Activated CD4-positive, alpha-beta memory T cell treated with anti-CD3 and anti-CD28 coated beads, Interleukin-2, amount 10 ng/mL, durations not matched to agents 7 days and 5 days (primary cell): ENCODE measurements around the gene NCK2. TPM values are rescaled to one million over a fixed set of nuclear protein-coding genes. Genes with fewer than 3 reads are reported as not detected.
A peak's percentile ranks its signal among the peaks of the same experiment; 100 is the strongest.

Experiments
- CTCF ChIA-PET: fragments of 350-600 bp; sonication (Branson Sonifier 250); formaldehyde crosslinking; loops from one replicate; lab custom pipeline; 2021; ENCODE audit warnings: antibody characterized with exemption, inconsistent platforms; lab: Charles Lee
- POLR2A ChIA-PET: fragments of 350-600 bp; sonication (Branson Sonifier 250); formaldehyde crosslinking; loops from one replicate; lab custom pipeline; 2021; ENCODE audit warnings: antibody characterized with exemption; lab: Charles Lee
- DNase-seq: peaks from one replicate; pipeline ENCODE4 v3.0.0-alpha.2; 2020
- H3K27ac Mint-ChIP-seq: one replicate; pipeline ENCODE4 v1.8.0; 2021; ENCODE audit warnings: mild to moderate bottlenecking, mixed read lengths
- H3K27me3 Mint-ChIP-seq: one replicate; pipeline ENCODE4 v1.8.0; 2021; ENCODE audit warnings: mixed read lengths
- H3K36me3 Mint-ChIP-seq: one replicate; pipeline ENCODE4 v1.8.0; 2021; ENCODE audit warnings: low read depth, mixed read lengths
- H3K4me1 Mint-ChIP-seq: one replicate; pipeline ENCODE4 v1.8.0; 2021; ENCODE audit warnings: mixed read lengths
- H3K4me3 Mint-ChIP-seq: one replicate; pipeline ENCODE4 v1.8.0; 2021; ENCODE audit warnings: mild to moderate bottlenecking, mixed read lengths
- H3K9me3 Mint-ChIP-seq: one replicate; pipeline ENCODE4 v1.8.0; 2021; ENCODE audit warnings: mixed read lengths
- total RNA-seq, 2 experiments: library from RNA; stranded (reverse); gene quantifications; one replicate each; pipeline ENCODE4 v1.2.3, GENCODE V29; 2021

The NCK2 gene
- total RNA-seq, 2 experiments from 2014 or later: 70.8 to 75.9 TPM

DNA sequence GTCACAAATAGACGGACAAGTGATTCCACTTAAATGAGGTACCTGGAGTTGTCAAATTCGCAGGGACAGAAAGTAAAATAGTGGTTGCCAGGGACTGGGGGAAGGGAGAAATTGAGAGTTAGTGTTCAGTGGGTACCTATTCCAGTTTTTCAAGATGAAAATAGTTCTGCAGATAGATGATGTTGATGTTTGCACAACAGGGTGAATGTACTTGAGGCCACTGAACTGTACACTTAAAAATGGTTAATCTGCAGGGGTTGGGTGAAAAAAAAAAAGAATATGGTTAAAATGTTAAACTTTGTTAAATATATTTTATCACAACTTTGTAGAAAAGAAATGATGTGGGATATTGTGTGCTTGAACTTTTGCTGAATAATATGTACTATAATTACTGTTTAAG is 102.3 kb downstream of the NCK2 start:
- Mint-ChIP-seq H3K9me3 (no peaks in the 10 kb centered on the region), H3K27me3 (no peaks in the 10 kb centered on the region), H3K4me1 (peaks cover 31% of the 10 kb centered on the region), H3K27ac (no peak overlapping the region), H3K36me3 (peaks cover 44% of the 10 kb centered on the region), H3K4me3 (no peak overlapping the region)
- ChIA-PET CTCF (no interaction called here), POLR2A (no interaction called here)
- no peak for DNase-seq

DNA sequence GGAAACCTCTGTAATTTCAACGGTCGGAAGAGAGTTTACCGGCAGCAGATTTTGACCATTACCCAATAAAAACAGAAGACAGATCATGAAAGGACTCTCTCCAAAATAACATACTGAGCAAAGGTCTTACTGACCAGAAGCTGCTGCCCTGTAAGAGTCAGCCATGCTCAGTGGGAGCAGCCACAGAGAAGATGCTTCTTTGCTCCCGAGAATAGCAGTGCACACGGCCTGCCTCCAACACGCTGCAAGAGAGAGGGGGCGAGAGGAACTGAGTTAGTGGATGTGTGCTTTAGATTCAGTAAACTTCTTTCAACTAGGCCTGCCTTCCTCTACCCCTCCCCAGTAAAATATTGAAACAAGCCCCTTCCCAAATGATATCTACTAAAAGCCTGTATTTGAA is 103.7 kb downstream of the NCK2 start:
- ChIA-PET CTCF (no interaction called here), POLR2A (no interaction called here)
- DNase-seq: no peak
- no peak overlapping the region for H3K4me3 Mint-ChIP-seq
- H3K4me1 Mint-ChIP-seq: peaks cover 28% of the 10 kb centered on the region
- peaks cover 37% of the 10 kb centered on the region for H3K36me3 Mint-ChIP-seq
- no peaks in the 10 kb centered on the region for H3K27me3 Mint-ChIP-seq
- H3K27ac Mint-ChIP-seq: no peak overlapping the region
- no peaks in the 10 kb centered on the region for H3K9me3 Mint-ChIP-seq

DNA sequence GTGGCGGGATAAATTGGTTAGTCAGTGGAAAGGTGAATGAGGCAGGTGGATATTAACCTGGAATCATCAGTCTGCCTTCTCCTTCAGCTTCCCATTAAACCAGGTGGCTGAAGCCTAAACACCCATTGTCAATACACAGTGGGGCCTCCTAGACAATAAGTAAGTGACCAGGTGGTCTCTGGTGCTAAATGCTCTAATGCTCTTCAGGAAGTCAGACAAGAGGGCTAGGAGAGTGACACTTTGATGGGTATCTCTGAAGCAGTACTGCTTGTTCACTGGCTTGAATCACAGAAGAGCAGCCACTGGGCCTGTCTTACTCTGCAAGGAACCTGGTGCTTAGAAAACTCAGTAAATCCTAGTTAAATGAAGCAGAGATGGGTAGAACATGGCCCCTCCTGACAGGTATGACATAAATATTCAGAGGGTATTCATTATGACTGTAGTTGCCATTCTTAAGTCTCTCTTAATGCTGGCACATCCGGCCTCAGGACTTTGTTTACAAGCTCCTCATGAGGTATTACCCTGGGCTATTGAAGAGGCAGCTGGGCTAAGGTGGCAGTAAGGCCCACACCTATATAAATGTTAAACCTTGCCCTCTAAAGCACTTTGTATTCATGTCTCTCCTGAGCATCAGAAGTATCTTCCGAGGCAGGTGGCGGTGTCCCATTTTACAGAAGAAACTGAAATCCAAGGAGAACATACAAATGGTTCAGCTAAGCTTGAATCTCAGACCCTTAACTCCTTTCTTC is 104.9 kb downstream of the NCK2 start:
- peaks cover 33% of the 10 kb centered on the region for H3K36me3 Mint-ChIP-seq
- POLR2A ChIA-PET: interaction anchor here (1.3 to 1.7 kb wide), 2 partner anchors 10 to 51 kb away, joined by 4 to 9 read pairs; no protein-coding TSS in a partner anchor
- CTCF ChIA-PET: no interaction called here

DNA sequence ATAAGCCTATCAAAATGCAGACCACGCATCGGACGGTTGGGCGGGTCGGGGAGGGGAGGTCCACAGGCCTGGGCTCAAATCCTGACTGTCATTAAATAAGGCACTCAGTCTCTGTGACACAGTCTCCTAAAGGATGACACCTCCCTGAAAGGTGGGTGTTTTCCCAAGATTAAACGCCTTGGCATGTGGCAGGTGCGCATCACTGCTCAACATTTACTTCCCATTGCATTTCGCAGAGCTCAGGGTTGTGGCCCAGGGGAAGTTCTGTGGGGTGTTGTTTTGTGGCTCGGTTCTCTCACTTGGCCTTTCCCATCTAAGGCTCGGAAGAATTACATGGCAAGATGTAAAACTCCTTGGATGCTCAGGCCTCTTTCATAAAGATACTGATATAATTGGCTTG is 107.4 kb downstream of the NCK2 start:
- no peaks in the 10 kb centered on the region for H3K9me3 Mint-ChIP-seq
- H3K27me3 Mint-ChIP-seq: no peaks in the 10 kb centered on the region
- H3K27ac Mint-ChIP-seq: no peak overlapping the region
- ChIA-PET POLR2A (interaction anchor here (0.9 to 1.5 kb wide), 2 partner anchors 10 to 12 kb away, joined by 3 to 4 read pairs; no protein-coding TSS in a partner anchor), CTCF (no interaction called here)
- peaks cover 43% of the 10 kb centered on the region for H3K4me1 Mint-ChIP-seq
- peaks cover 45% of the 10 kb centered on the region for H3K36me3 Mint-ChIP-seq
- H3K4me3 Mint-ChIP-seq: no peak overlapping the region
- DNase-seq: no peak

More for the DNA sequence above, 104.9 kb downstream of the NCK2 start:
- H3K27ac Mint-ChIP-seq: no peak overlapping the region
- H3K27me3 Mint-ChIP-seq: no peaks in the 10 kb centered on the region
- peaks cover 27% of the 10 kb centered on the region for H3K4me1 Mint-ChIP-seq
- H3K9me3 Mint-ChIP-seq: no peaks in the 10 kb centered on the region
- no peak for DNase-seq
- no peak overlapping the region for H3K4me3 Mint-ChIP-seq

DNA sequence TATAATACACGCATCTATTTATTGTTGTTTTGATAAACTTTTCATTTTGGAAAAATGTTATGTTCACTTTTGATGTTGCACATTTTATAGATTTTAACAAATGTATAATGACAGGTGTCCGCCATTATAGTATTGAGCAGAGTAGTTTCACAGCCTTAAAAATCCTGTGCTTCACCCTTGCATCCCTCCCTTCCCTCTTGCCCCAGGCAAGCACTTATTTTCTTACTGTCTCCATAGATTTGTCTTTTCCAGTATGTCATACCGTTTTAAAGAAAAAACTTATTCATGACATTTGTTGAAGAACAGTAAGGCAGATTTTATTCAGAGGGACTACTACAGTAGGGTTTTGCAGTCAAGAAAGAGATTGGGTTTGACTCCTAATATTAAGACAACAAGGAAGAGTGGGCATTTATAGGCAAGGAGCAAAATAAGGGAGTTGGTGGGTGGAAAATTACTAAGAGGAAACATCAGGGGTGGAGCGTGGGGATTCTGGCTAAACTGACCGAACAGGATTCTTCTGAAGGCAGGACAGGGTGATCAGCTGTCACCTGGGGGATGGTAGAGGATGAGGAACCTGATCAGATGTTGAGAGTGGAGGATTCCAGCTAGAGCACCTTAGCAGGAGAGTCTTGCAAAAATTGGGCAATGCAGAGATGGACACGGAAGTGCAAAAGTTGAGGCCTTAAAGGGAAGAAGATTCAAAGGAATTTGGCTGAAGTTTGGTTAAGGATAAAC is 108.8 kb downstream of the NCK2 start:
- H3K27ac Mint-ChIP-seq: no peak overlapping the region
- CTCF ChIA-PET: no interaction called here
- POLR2A ChIA-PET: interaction anchor here (0.9 kb wide), 1 partner anchor 11 kb away, joined by 3 read pairs; no protein-coding TSS in a partner anchor
- H3K27me3 Mint-ChIP-seq: no peaks in the 10 kb centered on the region
- H3K4me3 Mint-ChIP-seq: no peak overlapping the region
- no peaks in the 10 kb centered on the region for H3K9me3 Mint-ChIP-seq
- peaks cover 55% of the 10 kb centered on the region for H3K4me1 Mint-ChIP-seq
- peaks cover 54% of the 10 kb centered on the region for H3K36me3 Mint-ChIP-seq
- no peak for DNase-seq

DNA sequence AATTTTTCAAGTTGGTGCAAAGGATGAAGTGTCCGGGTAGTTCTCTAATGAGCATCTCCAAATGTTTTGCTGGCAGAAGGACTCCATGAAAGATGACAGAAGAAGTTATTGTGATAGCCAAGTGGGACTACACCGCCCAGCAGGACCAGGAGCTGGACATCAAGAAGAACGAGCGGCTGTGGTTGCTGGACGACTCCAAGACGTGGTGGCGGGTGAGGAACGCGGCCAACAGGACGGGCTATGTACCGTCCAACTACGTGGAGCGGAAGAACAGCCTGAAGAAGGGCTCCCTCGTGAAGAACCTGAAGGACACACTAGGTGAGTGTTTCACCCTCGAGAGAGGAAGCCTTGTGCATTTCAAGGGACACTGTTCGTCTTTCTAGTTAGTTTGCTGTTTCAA is 110.3 kb downstream of the NCK2 start:
- H3K27ac Mint-ChIP-seq: peak overlapping the region; percentile 90
- H3K9me3 Mint-ChIP-seq: no peaks in the 10 kb centered on the region
- CTCF ChIA-PET: no interaction called here
- peaks cover 64% of the 10 kb centered on the region for H3K4me1 Mint-ChIP-seq
- POLR2A ChIA-PET: no interaction called here
- H3K4me3 Mint-ChIP-seq: no peak overlapping the region
- no peak for DNase-seq
- peaks cover 62% of the 10 kb centered on the region for H3K36me3 Mint-ChIP-seq
- H3K27me3 Mint-ChIP-seq: no peaks in the 10 kb centered on the region

DNA sequence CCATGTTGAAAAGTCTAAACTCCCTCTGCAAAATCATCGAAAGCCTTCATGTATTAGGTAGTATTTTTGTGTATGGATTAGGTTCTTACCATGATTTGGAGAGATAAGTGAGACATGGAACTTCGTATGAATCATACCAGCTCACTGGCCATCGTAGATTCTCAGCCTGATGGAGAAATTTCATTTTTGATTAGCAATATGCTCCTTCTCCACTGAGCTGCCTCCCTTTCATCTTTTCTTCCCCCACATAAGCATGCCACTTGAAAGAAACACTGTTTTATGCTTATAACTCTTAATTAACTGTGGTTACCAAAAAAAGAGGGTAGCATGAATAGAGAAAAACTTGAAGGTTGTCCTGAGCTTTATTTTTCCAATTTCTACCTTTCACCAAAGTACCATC is 111.9 kb downstream of the NCK2 start:
- POLR2A ChIA-PET: interaction anchor here (0.6 to 2.3 kb wide), 10 partner anchors 15 to 339 kb away, joined by 3 to 14 read pairs (median 4); no protein-coding TSS in a partner anchor
- CTCF ChIA-PET: interaction anchor here (0.7 to 2.5 kb wide), 5 partner anchors 58 to 319 kb away, joined by 3 to 21 read pairs (median 5); no protein-coding TSS in a partner anchor
- peaks cover 79% of the 10 kb centered on the region for H3K4me1 Mint-ChIP-seq
- no peaks in the 10 kb centered on the region for H3K9me3 Mint-ChIP-seq
- H3K36me3 Mint-ChIP-seq: peaks cover 67% of the 10 kb centered on the region
- DNase-seq: no peak
- peak overlapping the region; percentile 73 for H3K4me3 Mint-ChIP-seq
- H3K27me3 Mint-ChIP-seq: no peaks in the 10 kb centered on the region
- peak overlapping the region; percentile 90 for H3K27ac Mint-ChIP-seq

DNA sequence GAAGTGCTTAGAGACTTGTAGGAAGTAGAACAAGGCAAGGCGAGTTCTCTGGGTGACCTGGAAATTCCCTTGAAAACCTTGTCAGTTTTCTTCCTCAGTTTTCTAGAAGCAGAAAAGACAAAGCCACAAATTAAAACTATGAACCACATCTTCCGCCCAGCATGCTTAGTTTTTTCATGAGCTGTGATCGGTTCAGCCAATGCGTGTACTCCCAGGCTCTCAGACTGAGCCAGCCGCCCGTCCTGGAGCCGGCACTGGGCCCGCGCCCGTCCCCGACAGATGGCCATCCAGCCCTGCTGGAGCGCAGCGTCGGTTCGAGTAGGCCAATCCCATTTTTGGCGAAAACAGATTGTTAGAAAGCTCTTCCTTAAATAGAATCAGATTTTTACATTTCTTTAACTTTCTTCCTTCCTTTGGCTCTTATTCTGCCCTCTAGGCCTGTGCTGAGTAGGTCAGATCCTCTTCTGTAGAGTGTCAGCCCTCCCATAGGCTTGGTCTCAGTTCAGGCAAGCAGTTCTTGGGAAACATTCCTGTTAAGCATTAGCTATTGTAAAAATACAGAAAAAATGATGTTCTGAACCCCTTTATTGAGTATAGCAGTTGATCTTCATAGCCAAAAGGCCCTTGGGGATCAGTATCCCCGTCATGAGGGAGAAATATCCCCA is 112.5 kb downstream of the NCK2 start:
- peaks cover 80% of the 10 kb centered on the region for H3K4me1 Mint-ChIP-seq
- peaks cover 67% of the 10 kb centered on the region for H3K36me3 Mint-ChIP-seq
- ChIA-PET POLR2A (interaction anchor here (0.6 to 2.3 kb wide), 8 partner anchors 15 to 338 kb away, joined by 3 to 14 read pairs (median 4); no protein-coding TSS in a partner anchor), CTCF (interaction anchor here (0.7 to 2.5 kb wide), 8 partner anchors 17 to 604 kb away, joined by 3 to 21 read pairs (median 4); no protein-coding TSS in a partner anchor)
- DNase-seq: peak; percentile 50
- no peaks in the 10 kb centered on the region for H3K27me3 Mint-ChIP-seq
- H3K27ac Mint-ChIP-seq: peak overlapping the region; percentile 90
- H3K4me3 Mint-ChIP-seq: peak overlapping the region; percentile 73
- H3K9me3 Mint-ChIP-seq: no peaks in the 10 kb centered on the region

DNA sequence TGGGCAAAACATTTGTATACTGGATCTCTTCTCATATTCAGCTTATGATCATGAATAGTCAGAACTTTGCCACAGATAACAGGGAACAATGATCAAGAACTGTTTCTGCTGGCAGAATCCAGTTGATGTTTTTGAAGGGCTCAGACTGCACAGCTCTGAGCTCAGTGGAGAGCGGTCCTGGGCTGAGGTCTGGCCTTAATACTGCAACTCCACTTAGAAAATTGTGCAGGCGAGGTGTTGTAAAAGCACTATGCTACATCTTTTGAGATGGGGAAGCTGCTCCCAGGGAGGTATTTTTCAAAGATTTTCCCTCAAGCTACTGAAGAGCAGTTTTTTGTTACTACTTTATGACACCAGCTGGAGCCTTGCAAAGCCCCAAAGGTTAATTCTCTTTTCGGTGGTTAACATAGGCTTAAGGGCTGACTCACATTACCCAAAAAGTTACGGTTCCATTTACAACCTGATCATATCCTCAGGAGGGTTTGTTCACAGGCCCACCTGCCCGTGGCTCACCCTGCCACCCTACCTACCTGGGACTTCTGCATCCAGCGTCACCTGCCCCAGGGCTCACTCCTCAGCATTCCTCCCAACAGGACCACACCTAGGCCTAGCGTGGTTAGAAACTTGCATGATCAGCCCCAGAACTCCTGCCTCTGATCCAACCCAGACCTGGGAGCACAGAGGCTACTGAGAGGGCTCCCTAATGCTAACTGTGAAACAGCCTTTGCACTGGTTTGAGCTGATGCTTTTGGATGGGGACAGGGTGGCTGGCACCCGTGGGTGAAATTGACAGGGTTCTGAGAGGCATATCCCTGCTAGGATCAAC is 114.4 kb downstream of the NCK2 start:
- peaks cover 74% of the 10 kb centered on the region for H3K36me3 Mint-ChIP-seq

DNA sequence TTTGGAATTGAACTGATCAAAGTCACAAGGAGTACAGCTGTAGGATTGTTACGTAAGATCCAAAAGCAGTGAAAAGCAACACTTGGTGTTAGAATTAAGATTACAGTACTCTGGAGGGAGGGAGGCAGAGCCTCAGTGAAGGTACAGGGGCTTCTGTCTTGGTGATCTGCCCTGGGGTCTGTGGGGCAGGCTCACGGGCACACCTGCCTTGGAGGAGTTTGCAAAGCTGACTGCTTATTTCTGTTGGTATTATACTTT is 114.9 kb downstream of the NCK2 start:
- CTCF ChIA-PET: interaction anchor here (0.6 to 2.1 kb wide), 2 partner anchors 72 to 494 kb away, joined by 3 to 6 read pairs; no protein-coding TSS in a partner anchor
- DNase-seq: no peak
- Mint-ChIP-seq H3K36me3 (peaks cover 77% of the 10 kb centered on the region), H3K27me3 (no peaks in the 10 kb centered on the region), H3K27ac (no peak overlapping the region), H3K9me3 (no peaks in the 10 kb centered on the region), H3K4me1 (peaks cover 96% of the 10 kb centered on the region), H3K4me3 (no peak overlapping the region)
- POLR2A ChIA-PET: interaction anchor here (1.3 to 2.8 kb wide), 2 partner anchors 10 to 113 kb away, joined by 3 to 9 read pairs; no protein-coding TSS in a partner anchor

More for the DNA sequence above, 114.4 kb downstream of the NCK2 start:
- ChIA-PET CTCF (interaction anchor here (0.6 to 2.1 kb wide), 5 partner anchors 69 to 494 kb away, joined by 3 to 6 read pairs (median 3); no protein-coding TSS in a partner anchor), POLR2A (interaction anchor here (1.0 to 2.8 kb wide), 6 partner anchors 9 to 113 kb away, joined by 3 to 9 read pairs (median 4); no protein-coding TSS in a partner anchor)
- DNase-seq: no peak
- H3K4me3 Mint-ChIP-seq: no peak overlapping the region
- H3K27me3 Mint-ChIP-seq: no peaks in the 10 kb centered on the region
- no peaks in the 10 kb centered on the region for H3K9me3 Mint-ChIP-seq
- H3K27ac Mint-ChIP-seq: peak overlapping the region; percentile 56
- peaks cover 91% of the 10 kb centered on the region for H3K4me1 Mint-ChIP-seq

DNA sequence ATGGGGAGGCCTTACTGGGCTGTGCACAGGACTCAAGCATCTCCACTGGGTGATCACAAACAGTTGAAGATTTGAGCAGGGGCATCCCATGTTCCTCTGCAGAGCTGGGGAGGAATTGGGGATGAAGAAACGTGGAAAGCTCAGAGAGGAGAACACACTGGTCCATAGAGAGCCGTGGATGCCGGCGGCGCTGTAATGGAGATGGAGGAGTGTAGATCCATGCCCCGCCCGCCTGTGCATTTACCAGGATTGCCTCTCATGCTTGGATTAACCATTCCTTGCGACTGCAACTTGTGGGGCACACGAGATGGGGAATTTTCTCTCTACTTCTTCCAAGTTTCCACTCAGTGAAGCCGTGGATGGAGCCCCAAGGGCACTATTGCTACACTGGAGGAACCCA is 115.9 kb downstream of the NCK2 start:
- no peak overlapping the region for H3K4me3 Mint-ChIP-seq
- CTCF ChIA-PET: no interaction called here
- H3K27ac Mint-ChIP-seq: no peak overlapping the region
- no peaks in the 10 kb centered on the region for H3K9me3 Mint-ChIP-seq
- H3K4me1 Mint-ChIP-seq: peaks cover 96% of the 10 kb centered on the region
- no peaks in the 10 kb centered on the region for H3K27me3 Mint-ChIP-seq
- H3K36me3 Mint-ChIP-seq: peaks cover 67% of the 10 kb centered on the region
- no peak for DNase-seq
- POLR2A ChIA-PET: interaction anchor here (1.3 to 2.8 kb wide), 2 partner anchors 10 to 114 kb away, joined by 3 to 9 read pairs; no protein-coding TSS in a partner anchor

DNA sequence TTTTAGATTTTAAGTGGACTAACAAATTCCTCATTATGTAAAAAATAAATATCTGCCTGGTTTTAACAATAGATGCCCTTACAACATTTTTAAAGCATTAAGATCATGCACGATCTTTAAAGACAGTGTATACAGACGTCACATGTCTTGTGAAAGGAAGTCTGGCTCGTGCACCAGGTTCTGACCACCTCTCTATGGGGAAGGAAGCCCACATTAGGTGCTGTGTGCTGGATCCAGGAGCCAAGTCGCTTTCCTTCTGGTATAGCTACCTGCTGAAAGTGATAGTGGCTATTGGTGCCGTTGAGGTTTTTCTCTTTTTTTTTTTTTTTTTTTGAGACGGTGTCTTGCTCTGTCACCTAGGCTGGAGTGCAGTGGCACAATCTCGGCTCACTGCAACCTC is 116.5 kb downstream of the NCK2 start:
- Mint-ChIP-seq H3K27ac (peak overlapping the region; percentile 31), H3K27me3 (no peaks in the 10 kb centered on the region), H3K4me1 (peaks cover 91% of the 10 kb centered on the region), H3K36me3 (peaks cover 61% of the 10 kb centered on the region), H3K4me3 (no peak overlapping the region), H3K9me3 (no peaks in the 10 kb centered on the region)
- ChIA-PET CTCF (interaction anchor here (0.6 kb wide), 1 partner anchor 78 kb away, joined by 3 read pairs; no protein-coding TSS in a partner anchor), POLR2A (interaction anchor here (2.8 kb wide), 1 partner anchor 11 kb away, joined by 9 read pairs; no protein-coding TSS in a partner anchor)
- no peak for DNase-seq
